Liver (tissue), 9 donors: ENCODE measurements around the gene ARHGEF40. TPM values are rescaled to one million over a fixed set of nuclear protein-coding genes. Genes with fewer than 3 reads are reported as not detected.

ENCODE experiments used
- DNase-seq: peaks from one replicate; pipeline ENCODE4 v3.0.0-alpha.2; 2017; ENCODE audit warnings: low spot score
- H3K27ac ChIP-seq, 2 donors: one replicate each; pipeline ENCODE4 v1.7.0; 2013; ENCODE audit warnings: inconsistent platforms in 2 of 2, low read length in 2 of 2, control low read depth in 1 of 2, low read depth in 1 of 2, mild to moderate bottlenecking in 1 of 2
- H3K27me3 ChIP-seq, 4 donors: one replicate each; pipeline versions ENCODE4 v1.6.1 to v1.7.0; 2013; ENCODE audit warnings: low read length in 3 of 4, inconsistent platforms in 1 of 4, mild to moderate bottlenecking in 1 of 4, moderate library complexity in 1 of 4; ENCODE audit not compliant: control insufficient read depth in 4 of 4, insufficient read depth in 4 of 4
- H3K36me3 ChIP-seq, 4 donors: one replicate each; pipeline versions ENCODE4 v1.6.1 to v1.7.0; 2013; ENCODE audit warnings: low read length in 3 of 4, mild to moderate bottlenecking in 3 of 4, low read depth in 1 of 4, moderate library complexity in 1 of 4; ENCODE audit not compliant: control insufficient read depth in 4 of 4, insufficient read depth in 3 of 4
- H3K4me1 ChIP-seq, 4 donors: one replicate each; pipeline versions ENCODE4 v1.6.1 to v1.7.0; 2013; ENCODE audit warnings: low read length in 3 of 4, mild to moderate bottlenecking in 3 of 4, moderate library complexity in 1 of 4; ENCODE audit not compliant: control insufficient read depth in 4 of 4, insufficient read depth in 4 of 4
- H3K4me3 ChIP-seq, 3 donors: one replicate each; pipeline versions ENCODE4 v1.6.1 to v1.7.0; 2013; ENCODE audit warnings: low read length in 3 of 3, control low read depth in 1 of 3, low read depth in 1 of 3, mild to moderate bottlenecking in 1 of 3
- H3K9ac ChIP-seq, 2 donors: one replicate each; pipeline ENCODE4 v1.7.0; 2013; ENCODE audit warnings: low read length in 2 of 2, mild to moderate bottlenecking in 2 of 2, moderate library complexity in 2 of 2, control low read depth in 1 of 2, low read depth in 1 of 2
- H3K9me3 ChIP-seq, 4 donors: one replicate each; pipeline versions ENCODE4 v1.6.1 to v1.7.0; 2013; ENCODE audit warnings: low read length in 3 of 4; ENCODE audit not compliant: control insufficient read depth in 4 of 4
- EGR1 ChIP-seq, 2 donors: IDR thresholded peaks; 2 replicates each; pipeline ENCODE4 v1.6.1; 2016 to 2018; ENCODE audit warnings: antibody characterized with exemption in 2 of 2, low read depth in 2 of 2
- FOXA1 ChIP-seq: IDR thresholded peaks from 2 replicates; pipeline ENCODE4 v1.6.1; 2016; ENCODE audit warnings: antibody characterized with exemption
- FOXA2 ChIP-seq: IDR thresholded peaks from 2 replicates; pipeline ENCODE4 v1.6.1; 2016; ENCODE audit warnings: antibody characterized with exemption
- HNF4A ChIP-seq, 2 donors: conservative IDR thresholded peaks; 2 replicates each; pipeline ENCODE4 v1.6.1; 2016; ENCODE audit warnings: antibody characterized with exemption in 2 of 2, mild to moderate bottlenecking in 2 of 2
- HNF4G ChIP-seq: IDR thresholded peaks from 2 replicates; pipeline ENCODE4 v1.6.1; 2016; ENCODE audit warnings: antibody characterized with exemption
- NR2F2 ChIP-seq: IDR thresholded peaks from 2 replicates; pipeline ENCODE4 v1.6.1; 2016; ENCODE audit warnings: antibody characterized with exemption
- RAD21 ChIP-seq, 2 donors: IDR thresholded peaks; 2 replicates each; pipeline ENCODE4 v1.6.1; 2016; ENCODE audit warnings: antibody characterized with exemption in 2 of 2, mild to moderate bottlenecking in 2 of 2
- RXRA ChIP-seq, 2 donors: IDR thresholded peaks; 2 replicates each; pipeline ENCODE4 v1.6.1; 2017 to 2018; ENCODE audit warnings: antibody characterized with exemption in 2 of 2, mild to moderate bottlenecking in 1 of 2
- WGBS: extraction: QIAGEN DNeasy Blood & Tissue Kit; methylation state at CpG from one replicate; pipeline ENCODE4 v1.1.7; 2013; 5-methylcytosine and 5-hydroxymethylcytosine counted together
- polyA plus RNA-seq, 2 donors: library from polyadenylated mRNA; stranded (reverse) in 1 of 2; unstranded in 1 of 2; fragments of 200-250 nt in 1 of 2; fragments of >200 nt in 1 of 2; fragmentation: Nextera tagmentation in 1 of 2; extraction: Ambion mirVana in 1 of 2; gene quantifications; one replicate each; pipeline versions ENCODE4 v1.2.1 to v1.2.3, GENCODE V29; 2013 to 2015
- total RNA-seq, 2 donors: library from RNA; depleted of rRNA; stranded (reverse); fragments of >200 nt; gene quantifications; one replicate each; pipeline ENCODE4 v1.2.3, GENCODE V29; 2014
- TF ChIP-seq, protein P1 (sequence below): IDR thresholded peaks from 2 replicates; pipeline ENCODE4 v1.6.1; 2016; ENCODE audit warnings: antibody characterized with exemption, mild to moderate bottlenecking
- TF ChIP-seq, protein P2 (sequence below): IDR thresholded peaks from 2 replicates; pipeline ENCODE4 v1.6.1; 2016; ENCODE audit warnings: antibody characterized with exemption
- TF ChIP-seq, protein P3 (sequence below): IDR thresholded peaks from 2 replicates; pipeline ENCODE4 v1.6.1; 2016; ENCODE audit warnings: antibody characterized with exemption
- TF ChIP-seq, protein P4 (sequence below): IDR thresholded peaks from 2 replicates; pipeline ENCODE4 v1.6.1; 2016; ENCODE audit warnings: antibody characterized with exemption
- TF ChIP-seq, protein P5 (sequence below): fragments of 150-350 bp; IDR thresholded peaks from 2 replicates; pipeline ENCODE4 v1.5.1; 2017; ENCODE audit warnings: improper control_type of control experiment, low read depth, low read length; ENCODE audit not compliant: missing input control
- donor health status: healthy.
- donor health status: healthy.
- donor health status: healthy.
- donor health status: healthy.
- donor health status: healthy.

The ARHGEF40 gene
- total and polyA plus RNA-seq, 4 donors: 9.3 to 42.5 (median 16.9) TPM

DNA sequence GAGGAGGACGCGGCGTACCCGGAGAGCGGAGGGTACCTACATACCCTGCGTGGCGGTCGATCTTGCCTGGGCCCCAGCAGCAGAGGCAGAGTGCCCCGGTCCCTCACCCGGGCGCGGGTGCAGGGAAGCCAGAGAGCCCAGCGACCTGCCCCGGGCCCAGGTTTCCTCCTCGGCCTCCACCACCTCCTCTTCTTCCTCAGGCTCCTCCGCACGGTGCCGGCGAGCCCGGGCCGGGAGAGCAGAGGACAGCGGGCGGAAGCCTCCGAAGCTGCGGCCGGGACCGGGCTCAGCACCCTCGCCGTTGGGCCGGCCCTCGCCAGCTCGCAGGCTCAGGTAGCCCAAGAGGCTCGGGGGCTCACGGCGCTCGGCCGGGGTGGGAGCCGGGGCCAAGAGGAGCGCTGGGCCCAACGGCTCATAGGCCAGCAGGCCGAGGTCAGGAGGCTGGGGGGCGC is 21.7 kb downstream of the ARHGEF40 start:
- Histone ChIP-seq H3K9me3 (no peaks in the 10 kb centered on the region), H3K27ac (no peak overlapping the region), H3K36me3 (peaks cover 12 to 20% (median 17%) of the 10 kb centered on the region in 4 donors), H3K9ac (no peak overlapping the region), H3K4me3 (no peak overlapping the region), H3K4me1 (peaks cover 0 to 7% (median 3%) of the 10 kb centered on the region in 4 donors), H3K27me3 (no peaks in the 10 kb centered on the region)
- TF ChIP-seq NR2F2 (no peak), HNF4A (conservative IDR thresholded peaks at IDR 0.05) (no peak), FOXA1 (no peak), EGR1 (IDR thresholded peaks at IDR 0.05; ENCODE audit: low read depth in 2 of 2) (no peak), HNF4G (no peak)
- TF ChIP-seq, protein P1, sequence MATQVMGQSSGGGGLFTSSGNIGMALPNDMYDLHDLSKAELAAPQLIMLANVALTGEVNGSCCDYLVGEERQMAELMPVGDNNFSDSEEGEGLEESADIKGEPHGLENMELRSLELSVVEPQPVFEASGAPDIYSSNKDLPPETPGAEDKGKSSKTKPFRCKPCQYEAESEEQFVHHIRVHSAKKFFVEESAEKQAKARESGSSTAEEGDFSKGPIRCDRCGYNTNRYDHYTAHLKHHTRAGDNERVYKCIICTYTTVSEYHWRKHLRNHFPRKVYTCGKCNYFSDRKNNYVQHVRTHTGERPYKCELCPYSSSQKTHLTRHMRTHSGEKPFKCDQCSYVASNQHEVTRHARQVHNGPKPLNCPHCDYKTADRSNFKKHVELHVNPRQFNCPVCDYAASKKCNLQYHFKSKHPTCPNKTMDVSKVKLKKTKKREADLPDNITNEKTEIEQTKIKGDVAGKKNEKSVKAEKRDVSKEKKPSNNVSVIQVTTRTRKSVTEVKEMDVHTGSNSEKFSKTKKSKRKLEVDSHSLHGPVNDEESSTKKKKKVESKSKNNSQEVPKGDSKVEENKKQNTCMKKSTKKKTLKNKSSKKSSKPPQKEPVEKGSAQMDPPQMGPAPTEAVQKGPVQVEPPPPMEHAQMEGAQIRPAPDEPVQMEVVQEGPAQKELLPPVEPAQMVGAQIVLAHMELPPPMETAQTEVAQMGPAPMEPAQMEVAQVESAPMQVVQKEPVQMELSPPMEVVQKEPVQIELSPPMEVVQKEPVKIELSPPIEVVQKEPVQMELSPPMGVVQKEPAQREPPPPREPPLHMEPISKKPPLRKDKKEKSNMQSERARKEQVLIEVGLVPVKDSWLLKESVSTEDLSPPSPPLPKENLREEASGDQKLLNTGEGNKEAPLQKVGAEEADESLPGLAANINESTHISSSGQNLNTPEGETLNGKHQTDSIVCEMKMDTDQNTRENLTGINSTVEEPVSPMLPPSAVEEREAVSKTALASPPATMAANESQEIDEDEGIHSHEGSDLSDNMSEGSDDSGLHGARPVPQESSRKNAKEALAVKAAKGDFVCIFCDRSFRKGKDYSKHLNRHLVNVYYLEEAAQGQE: no peak
- TF ChIP-seq, protein P2, sequence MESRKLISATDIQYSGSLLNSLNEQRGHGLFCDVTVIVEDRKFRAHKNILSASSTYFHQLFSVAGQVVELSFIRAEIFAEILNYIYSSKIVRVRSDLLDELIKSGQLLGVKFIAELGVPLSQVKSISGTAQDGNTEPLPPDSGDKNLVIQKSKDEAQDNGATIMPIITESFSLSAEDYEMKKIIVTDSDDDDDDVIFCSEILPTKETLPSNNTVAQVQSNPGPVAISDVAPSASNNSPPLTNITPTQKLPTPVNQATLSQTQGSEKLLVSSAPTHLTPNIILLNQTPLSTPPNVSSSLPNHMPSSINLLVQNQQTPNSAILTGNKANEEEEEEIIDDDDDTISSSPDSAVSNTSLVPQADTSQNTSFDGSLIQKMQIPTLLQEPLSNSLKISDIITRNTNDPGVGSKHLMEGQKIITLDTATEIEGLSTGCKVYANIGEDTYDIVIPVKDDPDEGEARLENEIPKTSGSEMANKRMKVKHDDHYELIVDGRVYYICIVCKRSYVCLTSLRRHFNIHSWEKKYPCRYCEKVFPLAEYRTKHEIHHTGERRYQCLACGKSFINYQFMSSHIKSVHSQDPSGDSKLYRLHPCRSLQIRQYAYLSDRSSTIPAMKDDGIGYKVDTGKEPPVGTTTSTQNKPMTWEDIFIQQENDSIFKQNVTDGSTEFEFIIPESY: no peak
- TF ChIP-seq, protein P3, sequence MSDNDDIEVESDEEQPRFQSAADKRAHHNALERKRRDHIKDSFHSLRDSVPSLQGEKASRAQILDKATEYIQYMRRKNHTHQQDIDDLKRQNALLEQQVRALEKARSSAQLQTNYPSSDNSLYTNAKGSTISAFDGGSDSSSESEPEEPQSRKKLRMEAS: no peak
- TF ChIP-seq, protein P4, sequence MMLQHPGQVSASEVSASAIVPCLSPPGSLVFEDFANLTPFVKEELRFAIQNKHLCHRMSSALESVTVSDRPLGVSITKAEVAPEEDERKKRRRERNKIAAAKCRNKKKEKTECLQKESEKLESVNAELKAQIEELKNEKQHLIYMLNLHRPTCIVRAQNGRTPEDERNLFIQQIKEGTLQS: no peak
- 94% methylated on average over 42 of the region's 42 CpGs for WGBS
- no peak for DNase-seq

DNA sequence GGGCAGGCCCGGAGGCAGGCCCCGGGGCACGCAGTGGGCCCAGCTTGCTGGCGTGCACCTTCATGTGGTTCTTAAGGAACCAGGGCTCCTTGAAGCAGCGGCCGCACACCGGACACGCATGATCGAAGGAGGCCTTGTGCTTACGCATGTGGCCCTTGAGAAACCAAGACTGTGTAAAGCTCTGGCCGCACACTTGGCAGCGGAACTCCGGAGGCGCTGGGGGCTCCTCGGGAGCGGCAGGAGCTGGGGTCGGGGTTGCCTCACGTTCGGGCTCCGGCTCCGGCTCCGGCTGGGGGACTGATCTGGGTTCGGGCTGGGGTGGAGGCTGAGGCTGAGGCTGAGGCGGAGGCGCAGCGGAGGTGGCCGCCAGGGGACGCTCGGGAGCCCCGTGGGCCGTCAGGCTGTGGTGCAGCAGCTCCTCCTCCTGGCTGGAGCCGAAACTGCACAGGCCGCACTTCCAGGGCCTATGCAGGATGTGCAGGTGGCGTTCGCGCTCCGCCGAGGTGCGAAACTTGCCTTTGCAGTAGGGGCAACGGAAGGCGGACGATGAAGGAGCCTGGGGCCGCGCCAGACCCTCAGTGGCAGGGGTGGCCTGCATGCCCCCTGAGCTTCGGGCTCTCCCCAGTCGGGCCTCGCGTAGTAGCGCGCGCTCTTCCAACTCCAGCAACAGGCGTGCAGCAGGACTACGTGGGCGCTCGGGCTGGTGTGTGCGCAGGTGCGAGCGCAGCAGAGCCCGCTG is 22.3 kb downstream of the ARHGEF40 start:
- DNase-seq: peak; percentile 94
- WGBS: 47% methylated on average over 59 of the region's 59 CpGs
- Histone ChIP-seq H3K27ac (no peak overlapping the region), H3K9me3 (no peaks in the 10 kb centered on the region), H3K4me1 (peaks cover 0 to 7% (median 3%) of the 10 kb centered on the region in 4 donors), H3K36me3 (peaks cover 10 to 16% (median 13%) of the 10 kb centered on the region in 4 donors), H3K4me3 (no peak overlapping the region), H3K27me3 (no peaks in the 10 kb centered on the region), H3K9ac (no peak overlapping the region)
- TF ChIP-seq, protein P5, sequence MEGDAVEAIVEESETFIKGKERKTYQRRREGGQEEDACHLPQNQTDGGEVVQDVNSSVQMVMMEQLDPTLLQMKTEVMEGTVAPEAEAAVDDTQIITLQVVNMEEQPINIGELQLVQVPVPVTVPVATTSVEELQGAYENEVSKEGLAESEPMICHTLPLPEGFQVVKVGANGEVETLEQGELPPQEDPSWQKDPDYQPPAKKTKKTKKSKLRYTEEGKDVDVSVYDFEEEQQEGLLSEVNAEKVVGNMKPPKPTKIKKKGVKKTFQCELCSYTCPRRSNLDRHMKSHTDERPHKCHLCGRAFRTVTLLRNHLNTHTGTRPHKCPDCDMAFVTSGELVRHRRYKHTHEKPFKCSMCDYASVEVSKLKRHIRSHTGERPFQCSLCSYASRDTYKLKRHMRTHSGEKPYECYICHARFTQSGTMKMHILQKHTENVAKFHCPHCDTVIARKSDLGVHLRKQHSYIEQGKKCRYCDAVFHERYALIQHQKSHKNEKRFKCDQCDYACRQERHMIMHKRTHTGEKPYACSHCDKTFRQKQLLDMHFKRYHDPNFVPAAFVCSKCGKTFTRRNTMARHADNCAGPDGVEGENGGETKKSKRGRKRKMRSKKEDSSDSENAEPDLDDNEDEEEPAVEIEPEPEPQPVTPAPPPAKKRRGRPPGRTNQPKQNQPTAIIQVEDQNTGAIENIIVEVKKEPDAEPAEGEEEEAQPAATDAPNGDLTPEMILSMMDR: peak; percentile 100
- TF ChIP-seq FOXA2 (no peak), FOXA1 (no peak), RXRA (IDR thresholded peaks at IDR 0.05) (peak in 1 of 2 donors; percentile 25), RAD21 (IDR thresholded peaks at IDR 0.05) (peak; percentile 94 to 99)
